ENCODE data around the gene TTC22.

Gene TTC22

DNA sequence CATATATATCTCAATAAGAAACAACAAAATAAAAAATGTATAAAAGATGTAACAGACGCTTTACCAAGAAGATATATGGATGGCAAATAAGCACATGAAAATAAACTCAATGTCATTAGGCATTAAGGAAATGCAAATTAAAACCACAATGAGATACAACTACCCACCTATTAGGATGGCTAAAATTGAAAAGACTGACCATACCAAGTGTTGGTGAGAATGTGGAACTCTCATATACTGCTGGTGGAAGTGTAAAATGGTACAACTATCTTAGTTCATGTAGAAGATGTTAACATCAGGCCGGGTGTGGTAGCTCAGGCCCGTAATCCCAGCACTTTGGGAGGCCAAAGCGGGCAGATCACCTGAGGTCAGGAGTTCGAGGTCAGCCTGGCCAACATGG, 42.3 kb upstream of the TTC22 start:
- Histone ChIP-seq H3K79me2 (ENCODE audit: insufficient read depth, low read length) (no peaks in the 10 kb centered on the region), H3K36me3 (ENCODE audit: insufficient read depth, low read length) (peaks cover 33% of the 10 kb centered on the region; the same call in 1 of the 2 replicates), H3K4me3 (ENCODE audit: low read length, poor library complexity, severe bottlenecking) (no peak overlapping the region), H3K9me3 (ENCODE audit: insufficient read depth, low read depth, low read length) (no peaks in the 10 kb centered on the region), H3K27me3 (ENCODE audit: insufficient read depth, low read length, poor library complexity, severe bottlenecking) (no peaks in the 10 kb centered on the region), H2AFZ (ENCODE audit: low read length) (no peak overlapping the region), H3K4me2 (ENCODE audit: low read depth, low read length, poor library complexity, severe bottlenecking) (no peak overlapping the region), H4K20me1 (ENCODE audit: insufficient read depth, low read length, poor library complexity, severe bottlenecking) (no peaks in the 10 kb centered on the region), H3K9ac (ENCODE audit: low read depth, low read length, poor library complexity, severe bottlenecking) (no peak overlapping the region), H3K9me2 (replicated peaks; ENCODE audit: low read depth, low read length) (no peaks in the 10 kb centered on the region), H3K4me1 (ENCODE audit: insufficient read depth, low read length, poor library complexity, severe bottlenecking) (no peaks in the 10 kb centered on the region), H3F3A (ENCODE audit: low read depth) (no peaks in the 10 kb centered on the region)
- TF ChIP-seq, protein P1, sequence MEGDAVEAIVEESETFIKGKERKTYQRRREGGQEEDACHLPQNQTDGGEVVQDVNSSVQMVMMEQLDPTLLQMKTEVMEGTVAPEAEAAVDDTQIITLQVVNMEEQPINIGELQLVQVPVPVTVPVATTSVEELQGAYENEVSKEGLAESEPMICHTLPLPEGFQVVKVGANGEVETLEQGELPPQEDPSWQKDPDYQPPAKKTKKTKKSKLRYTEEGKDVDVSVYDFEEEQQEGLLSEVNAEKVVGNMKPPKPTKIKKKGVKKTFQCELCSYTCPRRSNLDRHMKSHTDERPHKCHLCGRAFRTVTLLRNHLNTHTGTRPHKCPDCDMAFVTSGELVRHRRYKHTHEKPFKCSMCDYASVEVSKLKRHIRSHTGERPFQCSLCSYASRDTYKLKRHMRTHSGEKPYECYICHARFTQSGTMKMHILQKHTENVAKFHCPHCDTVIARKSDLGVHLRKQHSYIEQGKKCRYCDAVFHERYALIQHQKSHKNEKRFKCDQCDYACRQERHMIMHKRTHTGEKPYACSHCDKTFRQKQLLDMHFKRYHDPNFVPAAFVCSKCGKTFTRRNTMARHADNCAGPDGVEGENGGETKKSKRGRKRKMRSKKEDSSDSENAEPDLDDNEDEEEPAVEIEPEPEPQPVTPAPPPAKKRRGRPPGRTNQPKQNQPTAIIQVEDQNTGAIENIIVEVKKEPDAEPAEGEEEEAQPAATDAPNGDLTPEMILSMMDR (conservative IDR thresholded peaks at IDR 0.05; ENCODE audit: low read length) = no peak
- no peak for TF ChIP-seq EZH2phosphoT487 (IDR thresholded peaks at IDR 0.05; ENCODE audit: borderline replicate concordance)

DNA sequence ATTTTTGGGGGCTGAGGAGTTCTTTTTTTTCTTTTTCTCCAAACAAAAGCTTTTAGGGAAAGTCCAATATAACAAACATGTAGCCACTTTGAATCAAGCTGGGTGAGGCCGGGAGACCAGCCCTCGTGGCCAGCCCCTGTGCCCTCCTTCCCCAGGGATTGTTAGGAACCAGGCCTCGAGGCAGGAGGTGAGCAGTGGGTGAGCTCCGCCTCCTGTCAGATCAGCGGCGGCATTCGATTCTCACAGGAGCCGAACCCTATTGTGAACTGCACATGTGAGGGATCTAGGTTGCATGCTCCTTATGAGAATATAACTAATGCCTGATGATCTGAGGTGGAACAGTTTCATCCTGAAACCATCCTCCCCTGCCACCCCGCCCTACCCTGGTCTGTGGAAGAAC, 41.8 kb upstream of the TTC22 start:
- TF ChIP-seq EZH2phosphoT487 (IDR thresholded peaks at IDR 0.05; ENCODE audit: borderline replicate concordance) = no peak
- TF ChIP-seq, protein P1 (conservative IDR thresholded peaks at IDR 0.05; ENCODE audit: low read length) = no peak
- H3K9me3 ChIP-seq (ENCODE audit: insufficient read depth, low read depth, low read length) = no peaks in the 10 kb centered on the region
- no peak overlapping the region for H2AFZ ChIP-seq (ENCODE audit: low read length)
- H4K20me1 ChIP-seq (ENCODE audit: insufficient read depth, low read length, poor library complexity, severe bottlenecking) = no peaks in the 10 kb centered on the region
- H3K36me3 ChIP-seq (ENCODE audit: insufficient read depth, low read length) = peaks cover 28% of the 10 kb centered on the region; the same call in 1 of the 2 replicates
- H3K4me1 ChIP-seq (ENCODE audit: insufficient read depth, low read length, poor library complexity, severe bottlenecking) = no peaks in the 10 kb centered on the region
- H3K9ac ChIP-seq (ENCODE audit: low read depth, low read length, poor library complexity, severe bottlenecking) = no peak overlapping the region
- H3K9me2 ChIP-seq (replicated peaks; ENCODE audit: low read depth, low read length) = no peaks in the 10 kb centered on the region
- H3F3A ChIP-seq (ENCODE audit: low read depth) = no peaks in the 10 kb centered on the region
- H3K79me2 ChIP-seq (ENCODE audit: insufficient read depth, low read length) = no peaks in the 10 kb centered on the region
- no peaks in the 10 kb centered on the region for H3K27me3 ChIP-seq (ENCODE audit: insufficient read depth, low read length, poor library complexity, severe bottlenecking)
- H3K4me3 ChIP-seq (ENCODE audit: low read length, poor library complexity, severe bottlenecking) = no peak overlapping the region
- H3K4me2 ChIP-seq (ENCODE audit: low read depth, low read length, poor library complexity, severe bottlenecking) = no peak overlapping the region

DNA sequence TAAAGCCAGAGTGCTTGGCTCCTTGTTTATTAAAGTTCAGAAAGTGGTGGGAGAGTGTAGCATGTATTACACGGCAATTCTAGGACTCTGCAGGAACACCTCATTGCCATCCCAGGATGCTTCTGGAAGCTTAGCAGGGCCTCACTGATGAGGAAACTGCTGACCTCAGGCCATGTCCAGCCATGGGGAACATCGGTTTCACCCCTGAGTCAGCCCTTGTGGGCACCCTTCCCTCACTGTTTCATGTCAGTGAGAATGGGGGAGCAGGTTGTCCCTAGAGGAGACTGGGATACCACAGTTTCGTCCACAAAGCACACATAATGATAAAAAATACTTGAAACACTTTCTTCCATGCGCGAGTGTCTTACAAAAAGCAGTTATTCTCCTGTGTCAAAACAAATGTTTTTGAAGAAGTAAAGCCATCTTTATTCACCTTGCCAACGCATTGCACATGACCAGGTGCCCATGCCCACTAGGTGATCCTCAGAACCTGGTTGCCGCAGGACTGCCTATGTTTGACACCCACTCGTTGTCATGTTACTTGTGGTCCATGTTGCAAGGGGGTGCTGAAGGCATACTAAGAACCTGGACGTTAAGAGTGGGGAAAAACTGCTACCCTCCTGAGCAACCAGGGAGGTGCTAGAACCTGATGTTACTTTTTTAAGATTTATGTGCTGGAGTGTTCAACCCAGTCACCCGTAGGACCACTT, 41.2 kb upstream of the TTC22 start:
- Histone ChIP-seq H3K4me2 (ENCODE audit: low read depth, low read length, poor library complexity, severe bottlenecking) (no peak overlapping the region), H3K27me3 (ENCODE audit: insufficient read depth, low read length, poor library complexity, severe bottlenecking) (no peaks in the 10 kb centered on the region), H3K9ac (ENCODE audit: low read depth, low read length, poor library complexity, severe bottlenecking) (no peak overlapping the region), H3K9me2 (replicated peaks; ENCODE audit: low read depth, low read length) (no peaks in the 10 kb centered on the region), H2AFZ (ENCODE audit: low read length) (no peak overlapping the region), H3K9me3 (ENCODE audit: insufficient read depth, low read depth, low read length) (no peaks in the 10 kb centered on the region), H3K79me2 (ENCODE audit: insufficient read depth, low read length) (no peaks in the 10 kb centered on the region), H3K36me3 (ENCODE audit: insufficient read depth, low read length) (peaks cover 22% of the 10 kb centered on the region; the same call in 1 of the 2 replicates), H3K4me3 (ENCODE audit: low read length, poor library complexity, severe bottlenecking) (no peak overlapping the region), H3K4me1 (ENCODE audit: insufficient read depth, low read length, poor library complexity, severe bottlenecking) (no peaks in the 10 kb centered on the region), H4K20me1 (ENCODE audit: insufficient read depth, low read length, poor library complexity, severe bottlenecking) (no peaks in the 10 kb centered on the region), H3F3A (ENCODE audit: low read depth) (no peaks in the 10 kb centered on the region)
- TF ChIP-seq, protein P1 (conservative IDR thresholded peaks at IDR 0.05; ENCODE audit: low read length) = no peak
- TF ChIP-seq EZH2phosphoT487 (IDR thresholded peaks at IDR 0.05; ENCODE audit: borderline replicate concordance) = no peak
